MM.1S (cell line): ENCODE results near the gene LSM5.

Source experiments
- DNase-seq: peaks from one replicate; pipeline ENCODE4 v3.0.0-alpha.2; 2015
- H2AFZ ChIP-seq: fragments of 300-600 bp; sonication (generic); 2 replicates; pipeline ENCODE4 v1.6.0; 2016; ENCODE audit warnings: antibody characterized with exemption, low read length
- H3F3A ChIP-seq: fragments of 300-600 bp; sonication (generic); 2 replicates; pipeline ENCODE4 v1.6.1; 2016; ENCODE audit warnings: mild to moderate bottlenecking, antibody characterized with exemption, low read length, moderate library complexity, mixed read lengths; ENCODE audit not compliant: insufficient read depth
- H3K27ac ChIP-seq: fragments of 300-600 bp; sonication (generic); 2 replicates; pipeline ENCODE4 v1.5.1; 2016; ENCODE audit warnings: mild to moderate bottlenecking, low read length
- H3K27me3 ChIP-seq: fragments of 300-600 bp; sonication (generic); replicated peaks from 2 replicates; pipeline ENCODE4 v1.6.0; 2016; ENCODE audit warnings: low read length; ENCODE audit not compliant: insufficient read depth
- H3K36me3 ChIP-seq: fragments of 300-600 bp; sonication (generic); replicated peaks from 2 replicates; pipeline ENCODE4 v1.6.1; 2016; ENCODE audit warnings: mild to moderate bottlenecking, low read length, mixed read lengths; ENCODE audit not compliant: insufficient read depth
- H3K4me1 ChIP-seq: fragments of 300-600 bp; sonication (generic); 2 replicates; pipeline ENCODE4 v1.6.1; 2016; ENCODE audit warnings: low read length, mixed read lengths
- H3K4me2 ChIP-seq: fragments of 300-600 bp; sonication (generic); 2 replicates; pipeline ENCODE4 v1.6.0; 2016; ENCODE audit warnings: low read depth, low read length
- H3K4me3 ChIP-seq: fragments of 300-600 bp; sonication (generic); 2 replicates; pipeline ENCODE4 v1.5.1; 2016; ENCODE audit warnings: low read length, mixed read lengths
- H3K79me2 ChIP-seq: fragments of 300-600 bp; sonication (generic); 2 replicates; pipeline ENCODE4 v1.6.1; 2016; ENCODE audit warnings: mixed run types, low read length, mixed read lengths
- H3K9ac ChIP-seq: fragments of 300-600 bp; sonication (generic); 2 replicates; pipeline ENCODE4 v1.6.1; 2016; ENCODE audit warnings: low read length, mixed read lengths
- H3K9me2 ChIP-seq: fragments of 300-600 bp; sonication (generic); replicated peaks from 2 replicates; pipeline ENCODE4 v1.6.1; 2016; ENCODE audit warnings: mild to moderate bottlenecking, low read length, mixed read lengths; ENCODE audit not compliant: insufficient read depth
- H3K9me3 ChIP-seq: fragments of 300-600 bp; sonication (generic); replicated peaks from 2 replicates; pipeline ENCODE4 v1.6.1; 2016; ENCODE audit warnings: mild to moderate bottlenecking, low read length, mixed read lengths; ENCODE audit not compliant: insufficient read depth
- H4K20me1 ChIP-seq: fragments of 300-600 bp; sonication (generic); 2 replicates; pipeline ENCODE4 v1.6.1; 2016; ENCODE audit warnings: mild to moderate bottlenecking, low read length, moderate library complexity, mixed read lengths; ENCODE audit not compliant: insufficient read depth
- CTCF ChIP-seq: fragments of 300-600 bp; sonication (generic); IDR thresholded peaks from 2 replicates; pipeline ENCODE4 v1.5.1; 2016; ENCODE audit warnings: antibody characterized with exemption, low read length, mixed read lengths
- EZH2 ChIP-seq: fragments of 300-600 bp; sonication (generic); optimal IDR thresholded peaks from 2 replicates; pipeline ENCODE3; 2017; ENCODE audit warnings: low read depth, mild to moderate bottlenecking, antibody characterized with exemption, low read length, mixed read lengths
- EZH2phosphoT487 ChIP-seq: fragments of 300-600 bp; sonication (generic); IDR thresholded peaks from 2 replicates; pipeline ENCODE4 v1.6.1; 2018; ENCODE audit warnings: antibody characterized with exemption, low read length

LSM5 gene

GRCh38 chr7:32516551-32517100, 26.4 kb upstream of the LSM5 start:
- Histone ChIP-seq H4K20me1 (0 out of 2 replicates have a peak, but pooled peaks cover 2% of the 10 kb centered on the region), H3K79me2 (peaks cover 76% of the 10 kb centered on the region), H3K9me2 (no peaks in the 10 kb centered on the region), H3F3A (0 out of 2 replicates have a peak, but pooled peaks cover 4% of the 10 kb centered on the region), H3K4me2 (no peak overlapping the region), H3K9me3 (peaks cover 2% of the 10 kb centered on the region; the same call in 1 of the 2 replicates), H3K4me1 (no peaks in the 10 kb centered on the region), H2AFZ (no peak overlapping the region), H3K4me3 (no peak overlapping the region), H3K9ac (no peak overlapping the region), H3K27ac (no peak overlapping the region), H3K36me3 (no peaks in the 10 kb centered on the region), H3K27me3 (no peaks in the 10 kb centered on the region)
- no peak for DNase-seq
- TF ChIP-seq EZH2phosphoT487, result no peak
- no peak for TF ChIP-seq CTCF
- no peak for TF ChIP-seq EZH2

GRCh38 chr7:32515890-32516550, 25.8 kb upstream of the LSM5 start:
- no peak for DNase-seq
- H4K20me1 ChIP-seq, result 0 out of 2 replicates have a peak, but pooled peaks cover 2% of the 10 kb centered on the region
- no peak for TF ChIP-seq CTCF
- no peak for TF ChIP-seq EZH2phosphoT487
- TF ChIP-seq EZH2, result no peak
- no peak overlapping the region for H3K4me3 ChIP-seq
- H3K4me1 ChIP-seq, result no peaks in the 10 kb centered on the region
- no peak overlapping the region for H3K9ac ChIP-seq
- peaks cover 2% of the 10 kb centered on the region; the same call in 1 of the 2 replicates for H3K9me3 ChIP-seq
- H3K27me3 ChIP-seq, result no peaks in the 10 kb centered on the region
- 0 out of 2 replicates have a peak, but pooled peaks cover 4% of the 10 kb centered on the region for H3F3A ChIP-seq
- no peak overlapping the region for H2AFZ ChIP-seq
- H3K4me2 ChIP-seq, result no peak overlapping the region
- no peaks in the 10 kb centered on the region for H3K36me3 ChIP-seq
- H3K79me2 ChIP-seq, result peaks cover 78% of the 10 kb centered on the region
- no peak overlapping the region for H3K27ac ChIP-seq
- H3K9me2 ChIP-seq, result no peaks in the 10 kb centered on the region

- no peak overlapping the region for H3K4me2 ChIP-seq
- no peaks in the 10 kb centered on the region for H3K27me3 ChIP-seq
- 0 out of 2 replicates have a peak, but pooled peaks cover 2% of the 10 kb centered on the region for H3K9me3 ChIP-seq
- peaks cover 86% of the 10 kb centered on the region for H3K79me2 ChIP-seq
- TF ChIP-seq CTCF (no peak), EZH2phosphoT487 (no peak), EZH2 (no peak)
- H3K4me3 ChIP-seq, result no peak overlapping the region
- DNase-seq, result no peak
- no peak overlapping the region for H3K9ac ChIP-seq
- H3K9me2 ChIP-seq, result no peaks in the 10 kb centered on the region
- 0 out of 2 replicates have a peak, but pooled peaks cover 2% of the 10 kb centered on the region for H4K20me1 ChIP-seq
- H3K27ac ChIP-seq, result no peak overlapping the region
- H3K4me1 ChIP-seq, result no peaks in the 10 kb centered on the region
- H2AFZ ChIP-seq, result no peak overlapping the region
- H3F3A ChIP-seq, result 0 out of 2 replicates have a peak, but pooled peaks cover 4% of the 10 kb centered on the region
- H3K36me3 ChIP-seq, result no peaks in the 10 kb centered on the region
Measured at GRCh38 chr7:32513210-32513609, 23.0 kb upstream of the LSM5 start.
